K562 (cell line): Measurements from ENCODE around the gene FERMT3. TPM values are rescaled to one million over a fixed set of nuclear protein-coding genes. Genes with fewer than 3 reads are reported as not detected.
A peak's percentile ranks its signal among the peaks of the same experiment; 100 is the strongest.

ENCODE experiments used
- ATAC-seq: fragments of 200-7000 bp; cut with Tn5 transposase; 3 replicates; pipeline ENCODE4 v1.9.1; 2020; ENCODE audit warnings: moderate library complexity
- BruUV-seq: library from RNA; stranded (reverse); fragments of 400-500 nt; replicated peaks from 2 replicates; lab custom pipeline; 2021; lab: Mats Ljungman, UMichigan
- CTCF ChIA-PET: fragments of 300-600 bp; formaldehyde crosslinking; extraction: SDS; loops from one replicate; lab custom pipeline; 2021; ENCODE audit warnings: low intra/inter-chr PET ratio; lab: Yijun Ruan, JAX
- POLR2A ChIA-PET: fragments of 300-600, 350-650 bp; sonication (Branson Sonifier 250); formaldehyde crosslinking; extraction: SDS; loops from one replicate; lab custom pipeline; 2021; ENCODE audit warnings: antibody characterized with exemption, inconsistent platforms; lab: Yijun Ruan, JAX
- DNase-seq, 4 experiments: peaks; one replicate each; pipeline versions ENCODE4 v3.0.0 to v3.0.0-alpha.2; 2011 to 2018; ENCODE audit warnings: low spot score in 3 of 4, mixed read lengths in 3 of 4; ENCODE audit errors: extremely low read depth in 1 of 4
- FAIRE-seq: peaks from 2 replicates; lab custom pipeline; 2011; peaks lifted over from hg19 to GRCh38; lab: Jason Lieb, UNC
- H2AFZ ChIP-seq: 2 replicates; pipeline ENCODE4 v1.6.0; 2011; ENCODE audit warnings: low read depth, low read length, control low read depth, inconsistent platforms
- H3K27ac ChIP-seq: fragments of 200-600 bp; 3 replicates; pipeline ENCODE4 v1.8.0; 2011; ENCODE audit warnings: low read depth, mild to moderate bottlenecking, control low read depth, inconsistent platforms, low read length, moderate library complexity, mixed read lengths; ENCODE audit errors: extremely low read depth
- H3K27me3 ChIP-seq, 2 experiments: fragments of 300-600 bp in 1 of 2; 2 replicates in 1 of 2; 3 replicates in 1 of 2; pipeline versions ENCODE4 v1.6.0 to v1.8.0; 2011; ENCODE audit warnings: inconsistent platforms in 2 of 2, low read length in 2 of 2, mild to moderate bottlenecking in 1 of 2, mixed read lengths in 1 of 2, moderate library complexity in 1 of 2; ENCODE audit not compliant: control insufficient read depth in 2 of 2, insufficient read depth in 2 of 2
- H3K36me3 ChIP-seq: fragments of 300-600 bp; 3 replicates; pipeline ENCODE4 v1.8.0; 2011; ENCODE audit warnings: mild to moderate bottlenecking, low read length, inconsistent platforms; ENCODE audit not compliant: control insufficient read depth, insufficient read depth
- H3K4me1 ChIP-seq, 2 experiments: fragments of 200-600 bp in 1 of 2; replicated peaks in 1 of 2; 2 replicates in 1 of 2; 3 replicates in 1 of 2; pipeline versions ENCODE4 v1.5.1 to v1.8.0; 2011; ENCODE audit warnings: inconsistent platforms in 2 of 2, low read length in 2 of 2, mild to moderate bottlenecking in 1 of 2, mixed read lengths in 1 of 2, moderate library complexity in 1 of 2; ENCODE audit not compliant: control insufficient read depth in 2 of 2, insufficient read depth in 2 of 2
- H3K4me2 ChIP-seq: 2 replicates; pipeline ENCODE4 v1.6.1; 2011; ENCODE audit warnings: low read length, control low read depth, inconsistent platforms, mixed read lengths; ENCODE audit not compliant: insufficient read depth
- H3K4me3 ChIP-seq: fragments of 200-600 bp; sonication (generic), shearing (Covaris generic); 2 replicates; pipeline ENCODE4 v1.5.1; 2016; ENCODE audit warnings: control low read depth, inconsistent platforms
- H3K79me2 ChIP-seq: fragments of 200-600 bp; 3 replicates; pipeline ENCODE4 v1.8.0; 2011; ENCODE audit warnings: low read length, inconsistent platforms; ENCODE audit not compliant: control insufficient read depth, insufficient read depth
- H3K9ac ChIP-seq, 2 experiments: 2 replicates each; pipeline versions ENCODE4 v1.6.0 to v1.6.1; 2011; ENCODE audit warnings: low read depth in 2 of 2, low read length in 2 of 2, control low read depth in 1 of 2, inconsistent platforms in 1 of 2, mild to moderate bottlenecking in 1 of 2, mixed read lengths in 1 of 2; ENCODE audit not compliant: insufficient read depth in 1 of 2
- H3K9me1 ChIP-seq: one replicate; pipeline ENCODE4 v1.6.0; 2011; ENCODE audit warnings: inconsistent platforms, mild to moderate bottlenecking, low read length, moderate library complexity; ENCODE audit not compliant: control insufficient read depth, insufficient read depth
- H3K9me3 ChIP-seq: replicated peaks from 2 replicates; pipeline ENCODE4 v1.5.1; 2011; ENCODE audit warnings: low read depth, low read length, inconsistent platforms; ENCODE audit not compliant: control insufficient read depth, insufficient read depth
- H4K20me1 ChIP-seq: replicated peaks from 2 replicates; pipeline ENCODE4 v1.6.1; 2011; ENCODE audit warnings: low read length, inconsistent platforms, mixed read lengths; ENCODE audit not compliant: control insufficient read depth, insufficient read depth
- ADNP ChIP-seq: fragments of 200-800 bp; sonication (Bioruptor generic); IDR thresholded peaks from 2 replicates; pipeline ENCODE4 v1.6.1; 2016; ENCODE audit warnings: missing genetic modification characterization, missing compliant biosample characterization
- DACH1 ChIP-seq: fragments of 450-650 bp; IDR thresholded peaks from 2 replicates; pipeline ENCODE4 v1.6.1; 2018; ENCODE audit not compliant: partially characterized antibody
- POLR2G ChIP-seq: fragments of 200-400 bp; formaldehyde crosslinking; IDR thresholded peaks from 2 replicates; pipeline ENCODE4 v1.6.1; 2017; ENCODE audit warnings: low read depth, mild to moderate bottlenecking, antibody characterized with exemption, low read length, moderate library complexity
- TFAM ChIP-seq: fragments of 250-450 bp; sonication (Bioruptor Pico); conservative IDR thresholded peaks from 2 replicates; pipeline ENCODE4 v1.5.0; 2021; ENCODE audit warnings: mild to moderate bottlenecking, moderate library complexity
- ZBTB33 ChIP-seq: sonication (generic); formaldehyde crosslinking; IDR thresholded peaks from 2 replicates; pipeline ENCODE4 v1.8.1; 2023; ENCODE audit warnings: mild to moderate bottlenecking, missing genetic modification reagents
- ZNF143 ChIP-seq: sonication (generic); formaldehyde crosslinking; IDR thresholded peaks from 2 replicates; pipeline ENCODE4 v1.9.0; 2022; ENCODE audit warnings: mild to moderate bottlenecking, missing genetic modification reagents
- ZNF146 ChIP-seq: IDR thresholded peaks from one replicate; pipeline ENCODE4 v1.6.1; 2018; ENCODE audit warnings: missing compliant biosample characterization; ENCODE audit not compliant: unreplicated experiment
- WGBS: fragments of 100-300 bp; shearing (Covaris generic); methylation state at CpG from one replicate; pipeline ENCODE4 v1.1.6; 2016; ENCODE audit warnings: low coverage, mixed read lengths; ENCODE audit not compliant: insufficient coverage; ENCODE audit errors: missing lambda C conversion rate; 5-methylcytosine and 5-hydroxymethylcytosine counted together
- in situ Hi-C: fragments of 300-500 bp; cut with MboI; formaldehyde crosslinking; loops from 4 replicates; pipeline ENCODE4 v1.15.0; 2018; ENCODE audit warnings: inconsistent platforms, mixed read lengths
- intact Hi-C: fragments of 100-400 bp; cut with micrococcal nuclease; formaldehyde crosslinking; loops from 2 replicates; pipeline ENCODE4 v1.14.2; 2022
- polyA plus RNA-seq, 8 experiments: library from polyadenylated mRNA; depleted of rRNA in 4 of 8; stranded (reverse) in 5 of 8; unstranded in 3 of 8; fragments of >200 nt; fragmentation: Nextera tagmentation in 2 of 8; fragmentation: Illumina TruSeq in 1 of 8; extraction: Ambion mirVana in 2 of 8; extraction: Trizol in 1 of 8; gene quantifications; 2 replicates each; pipeline versions ENCODE4 v1.2.1 to v1.2.3, GENCODE V29; 2011 to 2014; ENCODE audit warnings: inconsistent platforms in 1 of 8, missing spikeins in 1 of 8
- total RNA-seq, 7 experiments: library from RNA; depleted of rRNA in 6 of 7; stranded (reverse); fragments of >200 nt in 6 of 7; fragmentation: Illumina TruSeq in 2 of 7; extraction: Trizol in 2 of 7; gene quantifications; 2 replicates each; pipeline versions ENCODE4 v1.2.1 to v1.2.3, GENCODE V29; 2011 to 2021; ENCODE audit warnings: low replicate concordance in 1 of 7

The FERMT3 gene
- total and polyA plus RNA-seq, 9 of the 15 experiments (the other 6 are each of a cell fraction or from before 2014, with no cell fraction given), result 3.2 to 275 (median 79.7) TPM

GRCh38 chr11:64262271-64263002 lies 55.9 kb downstream of the FERMT3 start:
- 95% methylated on average over 36 of the region's 42 CpGs for WGBS
- no peaks in the 10 kb centered on the region for H3K9me3 ChIP-seq
- no peak overlapping the region for H3K4me2 ChIP-seq
- no peak overlapping the region for H3K27ac ChIP-seq
- H4K20me1 ChIP-seq, result 0 out of 2 replicates have a peak, but pooled peaks cover 4% of the 10 kb centered on the region
- H3K9ac ChIP-seq, result peak overlapping the region in 1 of 2 experiments; percentile 67; a peak in 1 of 4 replicates
- BruUV-seq, result no TSS peak
- TF ChIP-seq ZBTB33 (CRISPR knock-in tag) (peak; percentile 47; the same call in 1 of the 2 replicates), TFAM (CRISPR knock-in tag) (no peak), POLR2G (peak; percentile 49; the same call in 1 of the 2 replicates), ZNF146 (CRISPR knock-in tag) (no peak), DACH1 (no peak), ADNP (tag) (no peak), ZNF143 (CRISPR knock-in tag) (no peak)
- TF ChIP-seq, all 486 proteins: peak for 2
- Histone ChIP-seq H3K4me1 (peaks cover 0 to 46% of the 10 kb centered on the region in 2 experiments; a peak in 2 of 5 replicates), H3K36me3 (peaks cover 91% of the 10 kb centered on the region), H2AFZ (no peak overlapping the region), H3K9me1 (no peaks in the 10 kb centered on the region), H3K27me3 (no peaks in the 10 kb centered on the region), H3K79me2 (no peaks in the 10 kb centered on the region), H3K4me3 (no peak overlapping the region)
- no peak for ATAC-seq
- DNase-seq, result peak in 1 of 4 experiments; percentile 5
- in situ Hi-C loops (no loop called here), intact Hi-C loops (no loop called here)
- ChIA-PET POLR2A (interaction anchor here (0.6 to 2.4 kb wide), 4 partner anchors 10 to 429 kb away, joined by 3 to 7 read pairs (median 4); partner anchors contain the start of gene PLCB3), CTCF (no interaction called here)
- FAIRE-seq, result no peak
